IPS-NIHi7 (cell line): ENCODE data around the gene ERBB3.

Source experiments
- DNase-seq: peaks from one replicate; pipeline ENCODE4 v3.0.0; 2012; ENCODE audit warnings: mixed read lengths; ENCODE audit errors: extremely low spot score

The ERBB3 gene

DNA sequence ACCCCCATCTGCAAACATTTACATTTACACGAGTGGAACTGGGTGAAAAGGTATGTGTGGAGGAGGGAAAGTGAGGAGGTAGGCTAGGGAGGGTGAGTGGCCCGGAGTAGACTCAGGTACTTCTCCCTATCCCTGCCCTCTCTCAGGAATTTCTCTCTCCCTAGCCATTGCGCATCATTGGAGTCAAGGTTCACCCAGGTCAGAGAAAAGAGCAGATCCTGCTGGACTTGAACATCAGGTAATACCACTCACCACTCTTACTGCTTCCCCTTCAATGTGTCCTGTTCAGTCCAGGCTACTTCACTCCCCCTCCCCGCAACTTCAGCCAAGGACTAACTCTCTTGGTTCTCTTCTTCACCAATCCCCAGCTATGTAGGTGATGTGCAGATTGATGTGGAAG, 50.9 kb downstream of the ERBB3 start:
- no peak for DNase-seq

DNA sequence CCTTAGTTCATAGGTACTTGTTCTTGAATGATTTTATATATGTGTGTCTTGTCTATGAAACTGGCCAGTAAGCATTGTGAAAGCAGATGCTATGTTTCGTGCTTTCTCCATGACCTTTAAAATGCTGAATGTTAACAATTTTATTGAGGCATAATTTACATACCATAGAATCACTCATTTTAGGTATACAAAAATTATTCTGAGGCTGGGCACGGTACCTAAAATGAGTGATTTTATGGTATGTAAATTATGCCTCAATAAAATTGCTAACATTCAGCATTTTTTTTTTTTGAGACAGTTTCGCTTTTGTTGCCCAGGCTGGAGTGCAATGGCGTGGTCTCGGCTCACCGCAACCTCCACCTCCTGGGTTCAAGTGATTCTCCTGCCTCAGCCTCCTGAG, 54.9 kb downstream of the ERBB3 start:
- no peak for DNase-seq

DNA sequence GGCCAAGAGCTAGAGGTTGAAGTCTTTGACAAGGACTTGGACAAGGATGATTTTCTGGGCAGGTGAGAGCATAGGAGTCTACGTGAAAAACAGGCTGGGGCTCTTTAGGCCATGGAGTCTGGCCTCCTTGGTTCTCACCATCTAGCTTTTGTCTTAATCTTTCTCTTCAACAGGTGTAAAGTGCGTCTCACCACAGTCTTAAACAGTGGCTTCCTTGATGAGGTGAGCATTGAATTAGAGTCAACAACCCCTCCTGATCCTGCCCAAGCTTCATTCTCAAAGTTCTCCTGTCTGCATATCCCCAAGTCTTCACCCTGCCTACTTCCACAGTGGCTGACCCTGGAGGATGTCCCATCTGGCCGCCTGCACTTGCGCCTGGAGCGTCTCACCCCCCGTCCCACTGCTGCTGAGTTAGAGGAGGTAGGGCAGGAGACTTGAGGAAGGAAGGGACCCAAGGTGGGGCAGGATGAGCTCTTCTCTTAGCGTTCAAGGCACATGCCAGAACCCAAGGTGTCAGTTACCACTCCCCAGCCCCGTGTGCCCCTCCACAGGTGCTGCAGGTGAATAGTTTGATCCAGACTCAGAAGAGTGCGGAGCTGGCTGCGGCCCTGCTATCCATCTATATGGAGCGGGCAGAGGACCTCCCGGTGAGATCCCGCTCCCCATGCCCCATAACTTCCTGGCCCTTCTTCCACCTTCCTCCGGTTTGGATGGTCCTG, 58.0 kb downstream of the ERBB3 start:
- DNase-seq, result no peak

DNA sequence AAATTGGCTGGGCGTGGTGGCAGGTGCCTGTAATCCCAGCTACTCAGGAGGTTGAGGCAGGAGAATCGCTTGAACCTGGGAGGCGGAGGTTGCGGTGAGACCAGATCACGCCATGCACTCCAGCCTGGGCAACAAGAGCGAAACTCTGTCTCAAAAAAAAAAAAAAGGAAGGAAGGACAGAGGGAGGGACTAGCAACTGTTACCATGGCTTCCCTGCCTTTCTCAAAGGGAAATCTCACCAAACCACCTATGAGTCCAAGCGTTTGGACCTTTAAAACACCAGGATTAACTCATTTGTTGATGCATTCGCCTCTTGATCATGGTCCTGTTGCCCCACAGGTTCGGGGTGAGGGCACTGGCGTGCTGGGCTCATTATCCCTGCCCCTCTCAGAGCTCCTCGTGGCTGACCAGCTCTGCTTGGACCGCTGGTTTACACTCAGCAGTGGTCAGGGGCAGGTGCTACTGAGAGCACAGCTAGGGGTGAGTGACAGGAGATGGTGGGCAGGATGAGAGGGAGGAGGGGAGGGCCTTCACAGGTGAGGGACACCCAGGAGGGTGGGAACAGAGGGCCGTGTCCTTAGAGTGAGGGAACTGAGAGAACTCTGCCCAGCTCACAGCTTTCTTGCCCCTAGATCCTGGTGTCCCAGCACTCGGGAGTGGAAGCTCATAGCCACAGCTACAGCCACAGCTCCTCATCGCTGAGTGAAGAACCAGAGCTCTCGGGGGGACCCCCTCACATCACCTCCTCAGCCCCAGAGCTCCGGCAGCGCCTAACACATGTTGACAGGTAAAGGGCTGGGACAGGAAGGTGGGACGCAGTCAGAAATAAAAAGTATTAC, 62.2 kb downstream of the ERBB3 start:
- DNase-seq, result no peak

DNA sequence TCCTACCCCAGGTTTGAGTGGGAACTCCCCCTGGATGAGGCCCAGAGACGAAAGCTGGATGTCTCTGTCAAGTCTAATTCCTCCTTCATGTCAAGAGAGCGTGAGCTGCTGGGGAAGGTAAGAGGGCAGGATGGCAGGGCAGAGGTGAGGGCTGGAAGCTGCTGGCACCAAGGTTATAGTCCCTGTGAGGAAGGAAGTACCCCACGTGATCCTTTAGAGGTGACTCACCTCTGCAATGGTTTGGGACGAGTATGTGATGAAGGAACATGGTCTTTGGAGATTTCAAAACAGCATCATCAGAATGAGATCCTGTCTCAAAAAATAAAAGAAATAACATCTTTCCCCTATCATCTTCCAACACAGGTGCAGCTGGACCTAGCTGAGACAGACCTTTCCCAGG, 63.3 kb downstream of the ERBB3 start:
- no peak for DNase-seq

DNA sequence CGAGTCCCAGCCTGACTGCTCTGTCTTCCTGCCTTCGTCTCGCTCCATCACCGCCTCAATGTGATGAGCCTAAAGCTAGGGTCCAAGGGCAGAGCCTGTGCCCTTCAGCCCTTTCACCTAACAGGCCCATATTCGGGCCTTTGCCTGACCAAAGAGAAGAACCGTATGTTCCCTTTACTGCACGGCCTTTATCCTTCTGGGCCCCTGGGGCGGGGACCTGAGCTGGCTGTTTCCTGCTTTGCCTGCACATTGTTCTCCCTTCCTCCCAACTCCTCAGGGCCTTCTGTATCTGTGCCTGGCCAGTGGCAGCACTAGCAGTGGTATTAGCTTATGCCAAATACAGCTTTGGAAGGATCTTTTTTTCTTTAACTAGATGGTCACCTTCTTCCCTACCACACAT, 63.9 kb downstream of the ERBB3 start:
- no peak for DNase-seq

DNA sequence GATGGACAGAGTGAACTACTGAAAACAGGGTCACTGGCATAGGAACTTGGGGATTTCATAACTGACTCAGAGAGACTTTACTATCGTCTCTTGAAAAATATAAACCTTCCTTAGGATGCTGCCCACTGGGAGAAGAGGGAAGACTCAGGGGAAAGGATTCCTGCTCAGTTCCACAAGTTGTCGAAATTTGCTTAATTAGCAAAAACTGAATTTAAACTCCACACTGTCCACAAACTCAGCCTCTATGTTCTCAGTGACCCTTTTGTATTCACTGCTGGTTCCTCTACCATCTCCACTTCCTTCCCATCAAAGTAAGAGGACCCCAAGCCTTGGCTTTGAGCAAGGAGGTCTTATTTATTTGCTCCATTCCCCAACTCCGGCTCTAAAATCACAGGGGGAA, 65.3 kb downstream of the ERBB3 start:
- no peak for DNase-seq

DNA sequence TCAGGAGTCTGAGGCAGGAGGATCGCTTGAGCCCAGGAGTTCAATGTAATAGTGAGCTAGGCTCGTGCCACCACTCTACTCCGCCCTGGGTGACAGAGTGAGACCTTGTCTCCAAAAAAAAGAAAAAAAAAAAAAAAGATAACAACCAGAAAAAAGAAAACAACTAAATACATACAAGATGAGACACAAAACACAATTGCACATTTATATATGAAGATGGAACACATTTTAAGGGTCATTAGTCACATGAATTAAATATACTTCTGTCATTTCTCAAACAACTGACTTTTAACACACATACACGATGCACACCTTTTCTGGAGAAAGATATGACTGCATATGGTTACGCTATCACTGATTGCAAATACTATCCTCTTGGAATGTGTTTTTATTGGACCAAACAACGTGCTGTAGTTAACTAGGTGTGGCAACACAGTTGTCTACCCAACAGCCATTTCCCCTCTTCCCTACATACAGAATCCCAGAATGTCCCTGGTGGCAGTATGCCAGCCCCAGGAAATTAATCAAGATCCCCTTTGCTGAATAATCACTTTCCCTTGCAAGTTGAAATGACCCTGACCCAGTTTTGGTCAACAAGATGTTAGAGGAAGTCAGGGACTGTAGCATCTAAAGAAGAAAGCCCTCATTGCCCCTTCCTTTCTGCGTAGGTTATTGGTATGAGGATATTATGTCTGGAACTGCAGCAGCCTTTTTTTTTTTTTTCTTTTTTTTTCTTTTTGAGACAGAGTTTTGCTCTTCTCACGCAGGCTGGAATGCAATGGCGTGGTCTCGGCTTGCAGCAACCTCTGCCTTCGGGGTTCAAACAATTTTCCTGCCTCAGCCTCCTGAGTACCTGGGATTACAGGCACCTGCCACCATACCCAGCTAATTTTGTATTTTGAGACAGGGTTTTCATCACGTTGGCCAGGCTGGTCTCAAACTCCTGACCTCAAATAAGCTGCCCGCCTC, 66.8 kb downstream of the ERBB3 start:
- DNase-seq, result no peak

DNA sequence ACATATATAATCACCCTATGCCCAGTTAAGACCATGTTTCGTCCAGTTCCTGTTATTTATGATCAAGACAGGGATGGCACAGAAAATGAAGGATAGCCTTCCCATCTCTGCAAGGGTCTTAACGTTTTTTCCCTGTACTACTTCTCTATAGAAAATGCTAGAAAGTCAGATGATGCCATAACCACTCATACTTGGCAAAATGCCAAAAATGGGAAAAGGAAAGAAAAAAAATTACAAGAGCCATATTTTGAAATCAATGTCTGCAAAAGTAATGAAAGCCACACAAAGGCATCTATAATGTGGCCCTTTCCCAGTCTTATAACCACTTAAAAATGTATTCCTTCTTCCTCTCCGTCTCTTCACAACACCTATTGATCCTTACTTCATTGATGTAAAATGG, 70.6 kb downstream of the ERBB3 start:
- DNase-seq, result no peak

DNA sequence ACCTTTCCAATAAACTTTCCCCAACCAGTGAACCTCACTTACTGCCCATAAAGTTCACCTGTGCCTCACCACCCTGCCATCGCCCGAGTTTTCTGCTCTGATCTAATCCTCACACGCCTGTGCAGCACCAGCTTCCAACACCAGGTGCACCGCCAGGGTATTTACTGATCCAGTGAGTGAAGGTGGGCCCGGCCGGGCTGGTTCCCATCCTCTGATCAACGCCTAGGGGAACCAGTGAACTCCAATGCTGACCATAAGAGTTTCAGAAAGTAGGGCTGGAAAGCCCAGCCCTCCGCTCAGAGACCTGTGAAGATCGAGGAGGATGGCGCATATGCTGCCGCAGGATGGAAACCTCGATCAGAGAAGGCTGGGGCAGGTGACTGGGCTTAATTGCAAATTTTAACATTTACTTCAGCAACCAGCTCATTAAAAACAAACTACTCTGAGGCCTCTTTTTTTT, 71.7 kb downstream of the ERBB3 start:
- peak; percentile 73 for DNase-seq

DNA sequence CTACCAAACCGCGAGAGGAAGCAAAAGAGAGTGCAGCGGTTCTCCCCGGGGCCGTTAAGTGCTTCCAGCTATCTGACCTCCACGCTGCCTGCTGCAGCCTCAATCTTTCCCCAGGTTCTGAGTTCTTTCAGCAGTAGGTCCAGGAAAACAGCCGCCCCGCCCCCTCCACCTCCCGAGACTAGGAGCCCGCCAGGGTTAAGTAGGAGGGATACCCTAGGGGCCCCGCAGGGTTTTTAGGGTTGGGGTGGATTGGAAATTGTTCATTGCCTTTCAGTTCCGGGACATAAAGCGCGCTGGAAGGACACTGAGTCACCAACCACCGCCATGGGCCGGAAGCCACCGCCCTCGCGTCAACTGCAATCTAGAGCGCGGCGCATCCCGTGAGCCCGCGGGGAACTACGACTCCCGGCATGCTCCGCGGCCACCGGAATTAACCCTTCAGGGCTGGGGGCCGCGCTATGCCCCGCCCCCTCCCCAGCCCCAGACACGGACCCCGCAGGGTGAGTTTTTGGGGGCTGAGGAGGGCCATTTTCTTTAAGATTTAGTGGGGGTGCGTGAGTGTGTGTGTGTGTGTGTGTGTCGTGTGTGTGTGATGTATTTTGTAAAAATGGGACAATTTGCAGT, 72.3 kb downstream of the ERBB3 start, which contains the start of gene MYL6B:
Gene MYL6B (plus strand): TSS at position 456 of the 624 bp plus-strand sequence. CDS start 1,332 bp downstream, outside the sequence.
- DNase-seq, result peak; percentile 93
